Heart right ventricle (tissue), 16 donors: Measurements from ENCODE around the gene TBK1. TPM values are rescaled to one million over a fixed set of nuclear protein-coding genes. Genes with fewer than 3 reads are reported as not detected.

Experiments used
- ATAC-seq, 8 donors: fragments of 200-7000 bp; cut with Tn5 transposase; one replicate each; pipeline ENCODE4 v1.9.1; 2020; ENCODE audit warnings: mild to moderate bottlenecking in 8 of 8, moderate library complexity in 8 of 8, moderate number of reproducible peaks in 1 of 8
- DNase-seq, 2 donors: peaks; one replicate each; pipeline ENCODE4 v3.0.0-alpha.2; 2020
- H3K27ac ChIP-seq, 10 donors: fragments of 200-600 bp; sonication (generic) in 2 of 10; one replicate each; pipeline versions ENCODE4 v1.5.0 to v1.8.0; 2020 to 2022; ENCODE audit warnings: mild to moderate bottlenecking in 3 of 10
- H3K27me3 ChIP-seq, 7 donors: fragments of 200-600 bp; one replicate each; pipeline ENCODE4 v1.8.0; 2021 to 2022; ENCODE audit warnings: mild to moderate bottlenecking in 2 of 7
- H3K36me3 ChIP-seq, 9 donors: fragments of 200-600 bp; sonication (generic) in 1 of 9; one replicate each; pipeline versions ENCODE4 v1.5.0 to v1.8.0; 2020 to 2022; ENCODE audit warnings: mild to moderate bottlenecking in 2 of 9
- H3K4me1 ChIP-seq, 9 donors: fragments of 200-600 bp; sonication (generic) in 1 of 9; one replicate each; pipeline versions ENCODE4 v1.5.0 to v1.8.0; 2020 to 2022; ENCODE audit warnings: mild to moderate bottlenecking in 4 of 9
- H3K4me3 ChIP-seq, 10 donors: fragments of 200-600 bp; sonication (generic) in 2 of 10; one replicate each; pipeline versions ENCODE4 v1.5.0 to v1.8.0; 2020 to 2022; ENCODE audit warnings: mild to moderate bottlenecking in 7 of 10, moderate library complexity in 2 of 10
- H3K9me3 ChIP-seq, 11 donors: fragments of 200-600 bp in 10 of 11; sonication (generic) in 2 of 11; one replicate each; pipeline versions ENCODE4 v1.5.0 to v1.8.0; 2013 to 2022; ENCODE audit warnings: mild to moderate bottlenecking in 2 of 11, control low read depth in 1 of 11, moderate library complexity in 1 of 11
- CTCF ChIP-seq, 9 donors: fragments of 200-600 bp; sonication (generic) in 2 of 9; IDR thresholded peaks; one replicate each; pipeline versions ENCODE4 v1.5.0 to v1.8.0; 2021 to 2022; ENCODE audit warnings: antibody characterized with exemption in 9 of 9, mild to moderate bottlenecking in 5 of 9, moderate library complexity in 1 of 9
- WGBS, 2 donors: extraction: QIAGEN DNeasy Blood & Tissue Kit; methylation state at CpG; one replicate each; pipeline ENCODE4 v1.1.7; 2013; ENCODE audit warnings: inconsistent platforms in 1 of 2; 5-methylcytosine and 5-hydroxymethylcytosine counted together
- intact Hi-C, 10 donors: fragments of 100-400 bp; cut with DNase I; formaldehyde crosslinking; loops; one replicate each; pipeline versions ENCODE4 v1.11.1 to v1.14.2; 2022
- polyA plus RNA-seq, 2 donors: library from polyadenylated mRNA; stranded (reverse); fragments of 200-250 nt; gene quantifications; one replicate each; pipeline ENCODE4 v1.2.3, GENCODE V29; 2013
- total RNA-seq, 10 donors: library from RNA; stranded (reverse); fragmentation: NEBNext Ultra II Directional in 3 of 10; extraction: Animal tissue kit (Norgen Biotek cat#: 25700) in 3 of 10; gene quantifications; one replicate each; pipeline versions ENCODE4 v1.2.1 to v1.2.4, GENCODE V29; 2021 to 2023
- donor health status: Arrhythmogenic right ventricular cardiomyopathy.
- donor health status: ischemic (EF 13 %, LVEDD 7.1; RV severe dilation, severe dysfunction).
- donor health status: healthy with polysubstance abuse.
- donor health status: DM: no; HTN: yes; CAD: no.
- donor health status: DM: no; HTN: no; CAD: no.
- donor health status: ischemic (EF 25% LVEDD 6.9; RV normal size, moderate dysfunction).
- donor health status: ischemic (EF 25% LVEDD 5.7; RV mildly dilated, moderate dysfunction).
- donor health status: healthy.
- donor health status: DM: yes; HTN: yes; CAD: no.
- donor health status: Ischemic cardiomyopathy.
- donor health status: ischemic (EF 35%, LVEDD 5.7; RV mildly dilated, moderate dysfunction).
- donor health status: nonischemic (EF 11% LVEDD 7.7; RV severe dilation, severe dysfunction).
- donor health status: DM: yes; HTN: yes; CAD: no.
- donor health status: PGD.
- donor health status: ischemic (EF 29% LVEDD 5.4; RV normal size, mild dysfunction).
- donor health status: nonischemic (EF 23%, LVEDD 6.1; RV moderate dilation, normal function).

TBK1 gene
- total and polyA plus RNA-seq, 12 donors = 8.2 to 15.1 (median 10.5) TPM

- Histone ChIP-seq H3K9me3 (no peaks in the 10 kb centered on the region), H3K27me3 (no peaks in the 10 kb centered on the region), H3K27ac (no peak overlapping the region), H3K4me1 (no peaks in the 10 kb centered on the region), H3K36me3 (peaks cover 0 to 100% (median 90%) of the 10 kb centered on the region in 9 donors), H3K4me3 (no peak overlapping the region)
- intact Hi-C loops = no loop called here
- no peak for ATAC-seq
- 90 to 97% methylated on average over 4 of the region's 4 CpGs for WGBS, 2 donors
- TF ChIP-seq CTCF (IDR thresholded peaks at IDR 0.05) = no peak
- DNase-seq = no peak
These were observed 23.0 kb upstream of the TBK1 start for GRCh38 chr12:64428956-64429355.

- Histone ChIP-seq H3K27me3 (no peaks in the 10 kb centered on the region), H3K9me3 (no peaks in the 10 kb centered on the region), H3K4me3 (no peak overlapping the region), H3K27ac (no peak overlapping the region), H3K4me1 (no peaks in the 10 kb centered on the region), H3K36me3 (peaks cover 0 to 100% (median 89%) of the 10 kb centered on the region in 9 donors)
- DNase-seq (no peak), ATAC-seq (no peak)
- WGBS, 2 donors = 67 to 73% methylated on average over 2 of the region's 2 CpGs
- TF ChIP-seq CTCF (IDR thresholded peaks at IDR 0.05) = no peak
- intact Hi-C loops = loop anchor here in 1 of 10 donors (10.0 kb wide), 1 partner anchor 54 kb away; no protein-coding TSS in a partner anchor
These were observed 21.0 kb upstream of the TBK1 start for GRCh38 chr12:64430886-64431285.

GRCh38 chr12:64431791-64432190 is 20.1 kb upstream of the TBK1 start:
- Histone ChIP-seq H3K4me1 (no peaks in the 10 kb centered on the region), H3K27me3 (no peaks in the 10 kb centered on the region), H3K36me3 (peaks cover 0 to 100% (median 86%) of the 10 kb centered on the region in 9 donors), H3K4me3 (no peak overlapping the region), H3K9me3 (no peaks in the 10 kb centered on the region), H3K27ac (no peak overlapping the region)
- ATAC-seq (no peak), DNase-seq (no peak)
- no peak for TF ChIP-seq CTCF (IDR thresholded peaks at IDR 0.05)
- intact Hi-C loops = loop anchor here in 1 of 10 donors (10.0 kb wide), 1 partner anchor 53 kb away; no protein-coding TSS in a partner anchor
- WGBS, 2 donors = 95 to 96% methylated on average over 4 of the region's 4 CpGs

GRCh38 chr12:64433915-64434314 is 18.0 kb upstream of the TBK1 start:
- intact Hi-C loops = loop anchor here in 1 of 10 donors (10.0 kb wide), 1 partner anchor 51 kb away; no protein-coding TSS in a partner anchor
- H3K27me3 ChIP-seq = no peaks in the 10 kb centered on the region
- 95 to 96% methylated on average over 5 of the region's 5 CpGs for WGBS, 2 donors

More at GRCh38 chr12:64433915-64434314, 18.0 kb upstream of the TBK1 start:
- no peaks in the 10 kb centered on the region for H3K4me1 ChIP-seq
- ATAC-seq (no peak), DNase-seq (no peak)
- peaks cover 0 to 100% (median 79%) of the 10 kb centered on the region in 9 donors for H3K36me3 ChIP-seq
- no peak overlapping the region for H3K27ac ChIP-seq
- H3K4me3 ChIP-seq = no peak overlapping the region
- no peak for TF ChIP-seq CTCF (IDR thresholded peaks at IDR 0.05)
- H3K9me3 ChIP-seq = no peaks in the 10 kb centered on the region
